Mammary microvascular endothelial cell (primary cell): ENCODE measurements around the gene METTL13. TPM values are rescaled to one million over a fixed set of nuclear protein-coding genes. Genes with fewer than 3 reads are reported as not detected.

Experiments used
- total RNA-seq: library from RNA; depleted of rRNA; stranded (reverse); fragments of >200 nt; gene quantifications from 2 replicates; pipeline ENCODE4 v1.2.3, GENCODE V29; 2015

Gene METTL13
- total RNA-seq, result 27.9 and 39.8 TPM in 2 replicates

GRCh38 chr1:171781176-171781875 is at the start of gene METTL13:
METTL13 (plus strand) TSS chr1:171781660; CDS start chr1:171781968, 308 bp downstream.

GRCh38 chr1:171741872-171742576 is 39.4 kb upstream of the METTL13 start, which contains the start of gene VAMP4:
VAMP4 (minus strand) TSS chr1:171742065; CDS start chr1:171738414, 3,651 bp downstream.

GRCh38 chr1:171841050-171841910 is 59.8 kb downstream of the METTL13 start, which contains the start of gene DNM3:
DNM3 (plus strand) TSS chr1:171841498; CDS start chr1:171841657, 159 bp downstream.

Other genes with a start within 250 kb of the METTL13 start
- not detected in 2 replicates for gene MYOCOS, start 159.4 kb upstream of the METTL13 start, total RNA-seq
- gene MYOC, start 129.0 kb upstream of the METTL13 start, total RNA-seq, result not detected in 2 replicates
- gene VAMP4, start 39.6 kb upstream of the METTL13 start, total RNA-seq, result 2.5 and 4.1 TPM in 2 replicates
- gene DNM3, start 59.8 kb downstream of the METTL13 start, total RNA-seq, result 1.0 and 1.7 TPM in 2 replicates